HG03469 (cell line): ENCODE measurements around the gene CDAN1.

Source experiments
- ATAC-seq: cut with Tn5 transposase; IDR thresholded peaks from one replicate; pipeline ENCODE4 v1.9.1; 2021; ENCODE audit warnings: mild to moderate bottlenecking, moderate library complexity, moderate number of reproducible peaks; ENCODE audit not compliant: unreplicated experiment

Gene CDAN1

GRCh38 chr15:42734076-42734672 lies 2.8 kb downstream of the CDAN1 start:
- no peak for ATAC-seq

- no peak for ATAC-seq
These were observed 3.9 kb downstream of the CDAN1 start for GRCh38 chr15:42733027-42733426.

- no peak for ATAC-seq
These were observed 4.7 kb downstream of the CDAN1 start for GRCh38 chr15:42732095-42732827.

GRCh38 chr15:42731461-42731860 lies 5.5 kb downstream of the CDAN1 start:
- no peak for ATAC-seq

- ATAC-seq, result no peak
These were observed 6.4 kb downstream of the CDAN1 start for GRCh38 chr15:42730536-42730935.

- no peak for ATAC-seq
These were observed 6.8 kb downstream of the CDAN1 start for GRCh38 chr15:42730135-42730534.

GRCh38 chr15:42729409-42729808 lies 7.5 kb downstream of the CDAN1 start:
- ATAC-seq, result no peak

- no peak for ATAC-seq
These were observed 8.0 kb downstream of the CDAN1 start for GRCh38 chr15:42728972-42729371.

- ATAC-seq, result no peak
These were observed 8.4 kb downstream of the CDAN1 start for GRCh38 chr15:42728560-42728959.

GRCh38 chr15:42727750-42728381 lies 9.1 kb downstream of the CDAN1 start:
- no peak for ATAC-seq

- ATAC-seq, result no peak
These were observed 10.8 kb downstream of the CDAN1 start for GRCh38 chr15:42726114-42726513.

- no peak for ATAC-seq
These were observed 11.5 kb downstream of the CDAN1 start for GRCh38 chr15:42725331-42725903.

- no peak for ATAC-seq
These were observed 12.7 kb downstream of the CDAN1 start for GRCh38 chr15:42724276-42724675.

GRCh38 chr15:42723068-42723467 lies 13.9 kb downstream of the CDAN1 start:
- no peak for ATAC-seq

- no peak for ATAC-seq
These were observed 15.0 kb downstream of the CDAN1 start for GRCh38 chr15:42721916-42722315.

- no peak for ATAC-seq
These were observed 15.9 kb downstream of the CDAN1 start for GRCh38 chr15:42721016-42721415.

GRCh38 chr15:42720071-42720470 lies 16.9 kb downstream of the CDAN1 start:
- ATAC-seq, result no peak

GRCh38 chr15:42719043-42719442 lies 17.9 kb downstream of the CDAN1 start:
- ATAC-seq, result no peak

GRCh38 chr15:42716626-42717025 lies 20.3 kb downstream of the CDAN1 start:
- ATAC-seq, result no peak

GRCh38 chr15:42716125-42716524 lies 20.8 kb downstream of the CDAN1 start:
- no peak for ATAC-seq

GRCh38 chr15:42712584-42712983 lies 24.3 kb downstream of the CDAN1 start:
- no peak for ATAC-seq

- ATAC-seq, result no peak
These were observed 25.2 kb downstream of the CDAN1 start for GRCh38 chr15:42711746-42712145.
